Left lung (tissue), 10 donors: ENCODE data around the gene RTN4RL1. TPM values are rescaled to one million over a fixed set of nuclear protein-coding genes. Genes with fewer than 3 reads are reported as not detected.
A peak's percentile ranks its signal among the peaks of the same experiment; 100 is the strongest.

Source experiments
- ATAC-seq: fragments of 200-7000 bp; cut with Tn5 transposase; one replicate; pipeline ENCODE4 v1.9.1; 2020; ENCODE audit warnings: moderate library complexity
- DNase-seq, 4 donors: peaks; one replicate each; pipeline ENCODE4 v3.0.0-alpha.2; 2013 to 2020
- H3K27ac ChIP-seq, 2 donors: fragments of 200-600 bp; sonication (generic) in 1 of 2; one replicate each; pipeline versions ENCODE4 v1.5.0 to v1.8.0; 2020 to 2021
- H3K27me3 ChIP-seq, 2 donors: fragments of 200-600 bp; sonication (generic) in 1 of 2; one replicate each; pipeline versions ENCODE4 v1.5.0 to v1.8.0; 2020 to 2021
- H3K36me3 ChIP-seq, 2 donors: fragments of 200-600 bp; sonication (generic) in 1 of 2; one replicate each; pipeline versions ENCODE4 v1.5.0 to v1.8.0; 2020 to 2021
- H3K4me1 ChIP-seq, 2 donors: fragments of 200-600 bp; one replicate each; pipeline ENCODE4 v1.8.0; 2021
- H3K4me3 ChIP-seq, 2 donors: fragments of 200-600 bp; sonication (generic) in 1 of 2; one replicate each; pipeline versions ENCODE4 v1.5.0 to v1.8.0; 2020 to 2021; ENCODE audit warnings: mild to moderate bottlenecking in 1 of 2
- H3K9me3 ChIP-seq, 2 donors: fragments of 200-600 bp; sonication (generic) in 1 of 2; one replicate each; pipeline versions ENCODE4 v1.5.0 to v1.8.0; 2020 to 2021
- intact Hi-C, 2 donors: fragments of 100-400 bp; cut with DNase I; formaldehyde crosslinking; loops; one replicate each; pipeline versions ENCODE4 v1.11.2 to v1.14.2; 2022
- polyA plus RNA-seq, 6 donors: library from polyadenylated mRNA; unstranded; fragments of 120-200 nt; gene quantifications; one replicate each; pipeline ENCODE4 v1.2.1, GENCODE V29; 2013; ENCODE audit not compliant: insufficient read length in 6 of 6
- total RNA-seq, 2 donors: library from RNA; stranded (reverse); fragmentation: NEBNext Ultra II Directional; extraction: Animal tissue kit (Norgen Biotek cat#: 25700); gene quantifications; one replicate each; pipeline ENCODE4 v1.2.1, GENCODE V29; 2021
- TF ChIP-seq, protein P1 (sequence below), 2 donors: fragments of 200-600 bp; sonication (generic) in 1 of 2; IDR thresholded peaks; one replicate each; pipeline versions ENCODE4 v1.5.0 to v1.8.0; 2021; ENCODE audit warnings: antibody characterized with exemption in 2 of 2
- donor health status: DM: no; HTN: yes; CAD: no.
- donor health status: DM: no; HTN: no; CAD: no.

Gene RTN4RL1
- total and polyA plus RNA-seq, 8 donors = 0.34 to 5.1 (median 0.51) TPM

DNA sequence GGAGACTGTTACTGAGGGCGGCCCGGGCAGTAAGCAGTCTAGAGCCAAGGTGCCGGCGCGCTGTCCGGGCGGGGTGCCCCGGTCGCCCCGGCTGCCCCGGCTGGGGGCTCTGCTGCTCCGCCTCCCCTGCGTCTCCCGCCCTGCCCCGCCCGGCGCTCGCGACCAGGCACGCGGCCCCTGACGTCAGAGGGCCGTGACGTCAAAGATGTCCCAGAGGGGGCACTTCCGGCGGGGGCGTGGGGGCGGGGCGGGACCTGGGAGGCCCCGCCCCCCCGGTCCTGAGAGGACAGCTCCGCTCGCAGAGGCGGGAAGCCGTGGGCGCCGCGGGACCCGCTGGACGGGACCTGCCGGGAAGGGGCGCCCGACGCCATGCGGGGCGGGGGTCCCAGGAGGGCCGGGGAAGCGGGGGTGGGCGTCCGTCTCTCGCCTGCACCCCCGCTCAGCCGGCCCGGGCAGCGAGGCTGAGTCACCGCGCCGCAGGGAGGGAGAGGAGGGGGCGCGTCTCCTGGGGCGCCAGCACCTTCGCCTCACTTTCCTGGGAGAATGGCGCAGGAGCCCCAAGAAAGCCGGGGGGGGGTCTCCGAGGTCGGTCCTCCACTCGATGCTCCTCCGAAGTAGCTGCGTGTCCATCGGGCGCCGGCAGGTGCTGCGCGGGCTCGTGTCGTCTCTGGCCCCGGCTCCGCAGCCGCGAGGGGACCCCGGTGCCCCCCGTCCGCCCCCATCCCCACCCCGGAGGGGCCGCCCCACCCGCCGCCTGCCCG, 25.3 kb upstream of the RTN4RL1 start:
- H3K27me3 ChIP-seq = peaks cover 5 to 66% of the 10 kb centered on the region in 2 donors
- H3K36me3 ChIP-seq = no peaks in the 10 kb centered on the region
- DNase-seq = peak; percentile 68 to 88 (median 76)
- intact Hi-C loops = no loop called here
- peaks cover 26 to 56% of the 10 kb centered on the region in 2 donors for H3K4me1 ChIP-seq
- no peak overlapping the region for H3K27ac ChIP-seq
- H3K4me3 ChIP-seq = peak overlapping the region; percentile 45 to 66
- no peaks in the 10 kb centered on the region for H3K9me3 ChIP-seq
- peak; percentile 40 for ATAC-seq
- TF ChIP-seq, protein P1, sequence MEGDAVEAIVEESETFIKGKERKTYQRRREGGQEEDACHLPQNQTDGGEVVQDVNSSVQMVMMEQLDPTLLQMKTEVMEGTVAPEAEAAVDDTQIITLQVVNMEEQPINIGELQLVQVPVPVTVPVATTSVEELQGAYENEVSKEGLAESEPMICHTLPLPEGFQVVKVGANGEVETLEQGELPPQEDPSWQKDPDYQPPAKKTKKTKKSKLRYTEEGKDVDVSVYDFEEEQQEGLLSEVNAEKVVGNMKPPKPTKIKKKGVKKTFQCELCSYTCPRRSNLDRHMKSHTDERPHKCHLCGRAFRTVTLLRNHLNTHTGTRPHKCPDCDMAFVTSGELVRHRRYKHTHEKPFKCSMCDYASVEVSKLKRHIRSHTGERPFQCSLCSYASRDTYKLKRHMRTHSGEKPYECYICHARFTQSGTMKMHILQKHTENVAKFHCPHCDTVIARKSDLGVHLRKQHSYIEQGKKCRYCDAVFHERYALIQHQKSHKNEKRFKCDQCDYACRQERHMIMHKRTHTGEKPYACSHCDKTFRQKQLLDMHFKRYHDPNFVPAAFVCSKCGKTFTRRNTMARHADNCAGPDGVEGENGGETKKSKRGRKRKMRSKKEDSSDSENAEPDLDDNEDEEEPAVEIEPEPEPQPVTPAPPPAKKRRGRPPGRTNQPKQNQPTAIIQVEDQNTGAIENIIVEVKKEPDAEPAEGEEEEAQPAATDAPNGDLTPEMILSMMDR (IDR thresholded peaks at IDR 0.05) = no peak

DNA sequence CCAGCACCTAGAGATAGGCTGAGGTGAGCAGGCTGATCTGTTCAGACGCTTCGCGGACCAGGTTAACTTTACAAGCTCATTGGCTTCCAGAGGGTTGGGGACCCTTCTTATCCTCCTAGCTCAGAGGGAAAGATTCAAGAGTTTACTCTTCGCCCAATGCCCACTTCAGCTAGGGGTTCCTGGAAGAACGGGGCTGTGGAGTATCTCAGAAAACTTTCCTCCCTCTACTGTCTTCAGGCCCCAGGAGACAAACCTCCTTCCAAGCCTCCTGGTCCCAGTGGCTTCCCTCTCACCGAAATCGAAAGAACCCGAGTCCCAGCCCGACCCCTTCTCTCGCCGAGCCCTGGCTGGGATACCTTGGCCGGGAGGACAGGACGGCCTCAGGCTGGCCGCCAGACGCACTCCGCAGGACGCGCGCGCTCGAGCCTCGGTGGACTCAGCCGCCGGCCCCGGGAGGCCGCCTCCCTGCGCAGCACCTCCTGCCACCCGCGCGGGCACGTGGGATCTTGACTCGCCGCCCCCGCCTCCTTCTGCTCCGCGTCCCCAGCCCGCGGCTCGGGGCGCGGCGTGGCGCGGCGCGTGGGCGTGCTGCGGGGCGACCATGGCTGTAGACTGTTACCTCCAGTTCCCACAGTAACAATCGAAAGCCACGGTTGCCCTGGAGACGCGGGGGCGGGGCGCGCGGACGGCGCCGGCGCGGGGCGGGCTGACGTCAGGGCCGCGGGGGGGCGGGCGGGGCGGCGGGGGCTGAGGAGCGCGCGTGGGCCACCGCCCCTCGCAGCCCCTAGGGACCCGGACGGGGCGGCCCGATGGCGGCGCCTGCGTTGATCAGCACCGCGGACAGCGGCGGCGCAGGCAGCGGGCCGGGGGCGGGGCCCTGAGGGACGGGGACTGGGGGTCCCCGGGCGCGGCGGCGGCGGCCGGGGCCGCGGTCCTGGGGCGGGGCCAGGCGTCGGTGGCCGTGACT, 24.5 kb upstream of the RTN4RL1 start:
- Histone ChIP-seq H3K4me3 (peak overlapping the region; percentile 66 to 74), H3K27ac (peak overlapping the region; percentile 13 to 73), H3K27me3 (peaks cover 5 to 57% of the 10 kb centered on the region in 2 donors), H3K4me1 (peaks cover 26 to 47% of the 10 kb centered on the region in 2 donors), H3K9me3 (no peaks in the 10 kb centered on the region), H3K36me3 (no peaks in the 10 kb centered on the region)
- TF ChIP-seq, protein P1 (IDR thresholded peaks at IDR 0.05) = no peak
- peak; percentile 51 for ATAC-seq
- peak; percentile 81 to 95 (median 88) for DNase-seq
- intact Hi-C loops = no loop called here

DNA sequence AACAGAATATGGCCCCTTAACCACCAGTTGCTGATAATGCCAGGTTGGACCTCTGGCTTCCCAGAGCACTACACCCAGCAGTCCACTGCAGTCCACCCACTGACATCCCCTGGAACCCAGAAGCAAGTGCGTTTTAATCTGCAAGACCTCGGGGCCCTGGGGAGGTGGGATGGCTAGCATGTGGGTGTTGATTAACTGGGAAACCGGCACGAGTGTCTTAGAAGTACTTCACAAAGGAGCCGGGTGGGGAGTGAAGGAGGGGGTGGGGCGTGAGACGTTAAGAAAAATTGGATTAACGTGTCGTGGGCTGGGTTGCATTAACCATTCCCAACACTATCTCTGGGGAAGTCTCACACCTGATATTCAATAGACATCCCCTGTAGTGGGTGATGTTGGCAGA, 23.7 kb upstream of the RTN4RL1 start:
- TF ChIP-seq, protein P1 (IDR thresholded peaks at IDR 0.05) = no peak
- peaks cover 0 to 8% of the 10 kb centered on the region in 2 donors for H3K36me3 ChIP-seq
- peak in 1 of 4 donors; percentile 18 for DNase-seq
- H3K9me3 ChIP-seq = no peaks in the 10 kb centered on the region
- H3K4me3 ChIP-seq = peak overlapping the region in 1 of 2 donors; percentile 66
- H3K4me1 ChIP-seq = peaks cover 20 to 46% of the 10 kb centered on the region in 2 donors
- intact Hi-C loops = no loop called here
- H3K27ac ChIP-seq = no peak overlapping the region
- peaks cover 5 to 49% of the 10 kb centered on the region in 2 donors for H3K27me3 ChIP-seq
- ATAC-seq = no peak

DNA sequence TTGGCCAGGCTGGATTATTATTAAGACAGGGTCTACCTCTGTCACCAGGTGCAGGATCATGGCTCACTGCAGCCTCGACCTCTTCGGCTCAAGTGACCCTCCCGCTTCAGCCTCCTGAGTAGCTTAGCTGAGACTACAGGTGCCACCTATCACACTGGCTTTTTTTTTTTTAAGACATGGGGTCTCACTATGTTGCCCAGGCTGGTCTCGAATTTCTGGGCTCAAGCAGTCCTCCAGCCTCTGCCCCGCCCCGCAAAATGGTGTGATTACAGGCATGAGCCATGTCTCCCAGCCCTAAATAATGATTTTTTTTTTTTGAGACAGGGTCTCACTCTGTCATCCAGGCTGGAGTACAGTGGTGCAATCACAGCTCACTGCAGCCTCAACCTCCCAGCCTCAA, 22.5 kb upstream of the RTN4RL1 start:
- Histone ChIP-seq H3K36me3 (peaks cover 0 to 20% of the 10 kb centered on the region in 2 donors), H3K27me3 (peaks cover 5 to 40% of the 10 kb centered on the region in 2 donors), H3K4me3 (no peak overlapping the region), H3K27ac (no peak overlapping the region), H3K4me1 (peaks cover 14 to 50% of the 10 kb centered on the region in 2 donors), H3K9me3 (no peaks in the 10 kb centered on the region)
- no peak for ATAC-seq
- DNase-seq = peak in 1 of 4 donors; percentile 20
- TF ChIP-seq, protein P1 (IDR thresholded peaks at IDR 0.05) = no peak
- intact Hi-C loops = no loop called here
